ENCODE measurements around the gene SPACDR. TPM values are rescaled to one million over a fixed set of nuclear protein-coding genes. Genes with fewer than 3 reads are reported as not detected.

SPACDR gene
- total and polyA plus RNA-seq, 9 of the 15 experiments (the other 6 are each of a cell fraction or from before 2014, with no cell fraction given), result 0.07 to 0.55 (median 0.14) TPM; not detected in 1

DNA sequence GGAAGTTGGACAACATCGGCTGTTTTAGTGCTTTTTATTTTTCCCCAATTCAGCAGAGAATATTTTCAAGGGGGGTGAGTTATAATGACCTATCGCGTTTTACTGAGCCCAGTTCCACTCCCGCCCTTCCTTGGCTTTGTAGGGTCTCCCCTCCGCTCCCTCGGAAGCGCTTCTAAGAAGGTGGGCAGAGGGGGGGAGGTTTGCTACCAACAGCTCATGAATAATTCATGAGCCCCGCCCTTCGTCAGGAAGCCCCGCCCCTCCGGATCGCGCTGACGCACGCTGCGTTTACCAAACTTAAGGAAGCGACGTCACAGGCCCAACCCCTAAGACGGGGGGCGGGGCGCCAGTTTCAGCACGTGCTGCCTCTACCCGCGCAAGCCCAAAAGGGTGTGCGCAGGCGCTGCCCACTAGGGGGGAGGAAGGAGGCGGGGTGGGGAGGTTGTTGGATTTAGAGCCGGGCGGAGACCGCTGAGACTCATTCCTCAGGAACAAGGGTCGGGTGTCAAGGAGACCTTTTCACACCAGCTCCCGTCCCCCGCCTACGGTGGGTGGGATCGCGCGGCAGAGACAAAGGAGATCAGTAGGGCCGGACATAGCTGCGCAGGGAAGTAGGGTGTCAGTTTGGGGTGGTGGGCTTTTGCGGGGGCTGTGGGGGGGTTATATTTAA, 35.0 kb downstream of the SPACDR start (continued):
- TF ChIP-seq PKNOX1 (IDR thresholded peaks at IDR 0.05) (peak; percentile 46; the same call in 1 of the 2 replicates), ATF7 (IDR thresholded peaks at IDR 0.05) (peak; percentile 95), NCOR1 (IDR thresholded peaks at IDR 0.05) (peak; percentile 58), KDM5B (IDR thresholded peaks at IDR 0.05; ENCODE audit: insufficient replicate concordance, low read depth, low read length) (peak; percentile 52), FOXM1 (IDR thresholded peaks at IDR 0.05; ENCODE audit: low read depth) (peak; percentile 92), FOXM1 (CRISPR knock-in tag; IDR thresholded peaks at IDR 0.05; ENCODE audit: low read depth) (no peak; the same call in 1 of the 2 replicates), SRSF1 (IDR thresholded peaks at IDR 0.05; ENCODE audit: low read depth, low read length) (no peak)
- TF ChIP-seq, protein P1, sequence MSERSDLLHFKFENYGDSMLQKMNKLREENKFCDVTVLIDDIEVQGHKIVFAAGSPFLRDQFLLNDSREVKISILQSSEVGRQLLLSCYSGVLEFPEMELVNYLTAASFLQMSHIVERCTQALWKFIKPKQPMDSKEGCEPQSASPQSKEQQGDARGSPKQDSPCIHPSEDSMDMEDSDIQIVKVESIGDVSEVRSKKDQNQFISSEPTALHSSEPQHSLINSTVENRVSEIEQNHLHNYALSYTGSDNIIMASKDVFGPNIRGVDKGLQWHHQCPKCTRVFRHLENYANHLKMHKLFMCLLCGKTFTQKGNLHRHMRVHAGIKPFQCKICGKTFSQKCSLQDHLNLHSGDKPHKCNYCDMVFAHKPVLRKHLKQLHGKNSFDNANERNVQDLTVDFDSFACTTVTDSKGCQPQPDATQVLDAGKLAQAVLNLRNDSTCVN (CRISPR knock-in tag; IDR thresholded peaks at IDR 0.05), result peak; percentile 71; the same call in 1 of the 2 replicates

All from K562 (cell line).